A549 (cell line): ENCODE results near the gene TMEM170A. TPM values are rescaled to one million over a fixed set of nuclear protein-coding genes. Genes with fewer than 3 reads are reported as not detected.
A peak's percentile ranks its signal among the peaks of the same experiment; 100 is the strongest.
"Not testable (repeated sequence)": the region's sequence is repeated elsewhere in the genome, so short reads cannot be mapped to it uniquely, and the experiment has no call there.

ENCODE experiments used
- ATAC-seq, 2 experiments: fragments of 200-7000 bp in 1 of 2; fragments of >200 bp in 1 of 2; cut with Nextera tagmentation in 1 of 2; cut with Tn5 transposase in 1 of 2; 3 replicates each; pipeline versions ENCODE4 v1.8.0 to v1.9.1; 2018 to 2020; ENCODE audit warnings: mild to moderate bottlenecking in 1 of 2, moderate library complexity in 1 of 2
- CTCF ChIA-PET: fragments of 300-600 bp; sonication (Branson Sonifier 250); formaldehyde crosslinking; extraction: SDS; loops from one replicate; lab custom pipeline; 2021; ENCODE audit warnings: antibody characterized with exemption, inconsistent platforms; lab: Yijun Ruan, JAX
- POLR2A ChIA-PET: fragments of 350-600 bp; formaldehyde crosslinking; extraction: SDS; loops from one replicate; lab custom pipeline; 2021; ENCODE audit warnings: antibody characterized with exemption, inconsistent platforms; lab: Yijun Ruan, JAX
- DNase-seq, 2 experiments: peaks; one replicate each; pipeline versions ENCODE4 v3.0.0 to v3.0.0-alpha.2; 2011 to 2016; ENCODE audit warnings: low read depth in 1 of 2, low spot score in 1 of 2
- FAIRE-seq: peaks from 2 replicates; lab custom pipeline; 2011; peaks lifted over from hg19 to GRCh38; lab: Jason Lieb, UNC
- H3K27ac ChIP-seq, 2 experiments: fragments of >200 bp; sonication (Bioruptor Twin); formaldehyde crosslinking; 3 replicates each; pipeline ENCODE4 v1.5.1; 2016 to 2017
- H3K4me1 ChIP-seq: fragments of >200 bp; sonication (Bioruptor Twin); formaldehyde crosslinking; 3 replicates; pipeline ENCODE4 v1.6.1; 2016
- H3K4me2 ChIP-seq: fragments of >200 bp; sonication (Bioruptor Twin); formaldehyde crosslinking; 3 replicates; pipeline ENCODE4 v1.6.1; 2016
- H3K4me3 ChIP-seq: fragments of >200 bp; sonication (Bioruptor Twin); formaldehyde crosslinking; 3 replicates; pipeline ENCODE4 v1.5.1; 2016
- H3K9me3 ChIP-seq: fragments of >200 bp; sonication (Bioruptor Twin); formaldehyde crosslinking; 3 replicates; pipeline ENCODE4 v1.6.1; 2016
- ATOH8 ChIP-seq: fragments of 250-450 bp; sonication (Bioruptor Pico); IDR thresholded peaks from 2 replicates; pipeline ENCODE4 v1.5.0; 2020; ENCODE audit warnings: low read depth, mild to moderate bottlenecking, moderate library complexity
- CBX8 ChIP-seq: fragments of 200-600 bp; sonication (generic); IDR thresholded peaks from 2 replicates; pipeline ENCODE4 v1.6.1; 2016
- E2F6 ChIP-seq: IDR thresholded peaks from 2 replicates; pipeline ENCODE4 v1.6.1; 2012; ENCODE audit warnings: low read depth, borderline replicate concordance
- ELK1 ChIP-seq: fragments of 150-350 bp; IDR thresholded peaks from 2 replicates; pipeline ENCODE4 v1.6.1; 2014; ENCODE audit warnings: low read depth, mild to moderate bottlenecking, low read length
- FOSB ChIP-seq: fragments of 250-450 bp; sonication (Bioruptor Pico); IDR thresholded peaks from 2 replicates; pipeline ENCODE4 v1.5.0; 2020; ENCODE audit warnings: mild to moderate bottlenecking, moderate library complexity
- HDAC2 ChIP-seq: fragments of 200-600 bp; sonication (generic); IDR thresholded peaks from 2 replicates; pipeline ENCODE4 v1.6.1; 2016
- HOXB5 ChIP-seq: fragments of 250-450 bp; sonication (Bioruptor Pico); IDR thresholded peaks from 2 replicates; pipeline ENCODE4 v1.5.0; 2020; ENCODE audit warnings: mild to moderate bottlenecking, moderate library complexity
- KDM5A ChIP-seq: fragments of 200-600 bp; sonication (generic); IDR thresholded peaks from 2 replicates; pipeline ENCODE4 v1.6.1; 2016; ENCODE audit warnings: antibody characterized with exemption, mild to moderate bottlenecking
- MYC ChIP-seq: IDR thresholded peaks from 2 replicates; pipeline ENCODE4 v1.6.1; 2012; ENCODE audit warnings: mild to moderate bottlenecking, inconsistent platforms, low read length, improper control_type of control experiment, borderline replicate concordance
- NR3C1 ChIP-seq: fragments of >200 bp; sonication (Bioruptor Twin); formaldehyde crosslinking; IDR thresholded peaks from 3 replicates; pipeline ENCODE4 v1.6.1; 2017
- PHF8 ChIP-seq: fragments of 200-600 bp; sonication (generic); IDR thresholded peaks from 2 replicates; pipeline ENCODE4 v1.6.1; 2016; ENCODE audit warnings: low read depth, mild to moderate bottlenecking, antibody characterized with exemption, moderate library complexity, borderline replicate concordance
- POLR2A ChIP-seq: IDR thresholded peaks from 2 replicates; pipeline ENCODE4 v1.6.1; 2012; ENCODE audit warnings: mild to moderate bottlenecking, low read length
- RAD21 ChIP-seq, 2 experiments: fragments of >200 bp in 1 of 2; sonication (Bioruptor Twin) in 1 of 2; formaldehyde crosslinking in 1 of 2; IDR thresholded peaks in 1 of 2; conservative IDR thresholded peaks in 1 of 2; 2 replicates in 1 of 2; 3 replicates in 1 of 2; pipeline ENCODE4 v1.6.1; 2012 to 2018; ENCODE audit warnings: inconsistent platforms in 1 of 2
- RARB ChIP-seq: fragments of 250-450 bp; sonication (Bioruptor Pico); IDR thresholded peaks from 2 replicates; pipeline ENCODE4 v1.8.0; 2021; ENCODE audit warnings: mild to moderate bottlenecking, moderate library complexity
- RCOR1 ChIP-seq: fragments of 150-350 bp; IDR thresholded peaks from 2 replicates; pipeline ENCODE4 v1.6.1; 2014; ENCODE audit warnings: antibody characterized with exemption, low read length, low read depth
- RNF2 ChIP-seq: fragments of 200-600 bp; sonication (generic); IDR thresholded peaks from 2 replicates; pipeline ENCODE4 v1.6.1; 2016; ENCODE audit warnings: low read depth, mild to moderate bottlenecking, antibody characterized with exemption, moderate library complexity, borderline replicate concordance
- SMC3 ChIP-seq: fragments of >200 bp; sonication (Bioruptor Twin); formaldehyde crosslinking; IDR thresholded peaks from 3 replicates; pipeline ENCODE4 v1.6.1; 2018; ENCODE audit warnings: inconsistent platforms
- WGBS: methylation state at CpG from one replicate; pipeline ENCODE4 v1.1.6; 2017; ENCODE audit errors: missing lambda C conversion rate; 5-methylcytosine and 5-hydroxymethylcytosine counted together
- polyA plus RNA-seq, 4 experiments: library from polyadenylated mRNA; depleted of rRNA in 3 of 4; stranded (reverse); fragments of >200 nt; fragmentation: RNase III in 1 of 4; extraction: RNeasy Plus Mini Kit Qiagen cat#74134 plus additional on column Dnase treatment in 1 of 4; gene quantifications; 2 replicates in 3 of 4; 3 replicates in 1 of 4; pipeline ENCODE4 v1.2.3, GENCODE V29; 2011 to 2017
- TF ChIP-seq, protein P1 (sequence below): fragments of >200 bp; sonication (Bioruptor Twin); formaldehyde crosslinking; IDR thresholded peaks from 3 replicates; pipeline ENCODE4 v1.5.1; 2016

The TMEM170A gene
- polyA plus RNA-seq, 2 of the 4 experiments (the other 2 are of a cell fraction) = 13.9 to 21.7 TPM

GRCh38 chr16:75471723-75472633 is 7.5 kb upstream of the TMEM170A start:
- FAIRE-seq (peak; percentile 13), DNase-seq (peak; percentile 62 to 88), ATAC-seq (peak; percentile 97 to 98)
- H3K9me3 ChIP-seq = no peaks in the 10 kb centered on the region
- H3K4me2 ChIP-seq = no peak overlapping the region
- ChIA-PET POLR2A (interaction anchor here (1.6 kb wide), 1 partner anchor 45 kb away, joined by 4 read pairs; no protein-coding TSS in a partner anchor), CTCF (interaction anchor here (0.6 to 15.3 kb wide), 31 partner anchors 8 to 293 kb away, joined by 3 to 209 read pairs (median 5); partner anchors contain the start of genes CHST5, CHST6 and TMEM231)
- no peaks in the 10 kb centered on the region for H3K4me1 ChIP-seq
- no peak overlapping the region for H3K4me3 ChIP-seq
- TF ChIP-seq, protein P1, sequence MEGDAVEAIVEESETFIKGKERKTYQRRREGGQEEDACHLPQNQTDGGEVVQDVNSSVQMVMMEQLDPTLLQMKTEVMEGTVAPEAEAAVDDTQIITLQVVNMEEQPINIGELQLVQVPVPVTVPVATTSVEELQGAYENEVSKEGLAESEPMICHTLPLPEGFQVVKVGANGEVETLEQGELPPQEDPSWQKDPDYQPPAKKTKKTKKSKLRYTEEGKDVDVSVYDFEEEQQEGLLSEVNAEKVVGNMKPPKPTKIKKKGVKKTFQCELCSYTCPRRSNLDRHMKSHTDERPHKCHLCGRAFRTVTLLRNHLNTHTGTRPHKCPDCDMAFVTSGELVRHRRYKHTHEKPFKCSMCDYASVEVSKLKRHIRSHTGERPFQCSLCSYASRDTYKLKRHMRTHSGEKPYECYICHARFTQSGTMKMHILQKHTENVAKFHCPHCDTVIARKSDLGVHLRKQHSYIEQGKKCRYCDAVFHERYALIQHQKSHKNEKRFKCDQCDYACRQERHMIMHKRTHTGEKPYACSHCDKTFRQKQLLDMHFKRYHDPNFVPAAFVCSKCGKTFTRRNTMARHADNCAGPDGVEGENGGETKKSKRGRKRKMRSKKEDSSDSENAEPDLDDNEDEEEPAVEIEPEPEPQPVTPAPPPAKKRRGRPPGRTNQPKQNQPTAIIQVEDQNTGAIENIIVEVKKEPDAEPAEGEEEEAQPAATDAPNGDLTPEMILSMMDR = peak; percentile 82
- TF ChIP-seq RAD21 (conservative IDR thresholded peaks at IDR 0.05 in 1 of 2, IDR thresholded peaks at IDR 0.05 in 1 of 2) = peak; percentile 80 to 86
- TF ChIP-seq SMC3 = peak; percentile 74
- TF ChIP-seq PHF8 = no peak
- TF ChIP-seq, all 56 proteins: peak for 3
- H3K27ac ChIP-seq = no peak overlapping the region
- 12% methylated on average over 9 of the region's 10 CpGs for WGBS

GRCh38 chr16:75466760-75467159 is 2.3 kb upstream of the TMEM170A start:
- FAIRE-seq = no peak
- H3K27ac ChIP-seq = no peak overlapping the region
- H3K4me3 ChIP-seq = no peak overlapping the region
- H3K4me2 ChIP-seq = no peak overlapping the region
- no peak for DNase-seq
- H3K9me3 ChIP-seq = no peaks in the 10 kb centered on the region
- ChIA-PET POLR2A (no interaction called here), CTCF (interaction anchor here (1.9 to 15.3 kb wide), 5 partner anchors 10 to 268 kb away, joined by 6 to 209 read pairs (median 37); no protein-coding TSS in a partner anchor)
- H3K4me1 ChIP-seq = peaks cover 12% of the 10 kb centered on the region; the same call in 2 of the 3 replicates
- ATAC-seq = no peak
- no peak for TF ChIP-seq RARB (CRISPR knock-in tag)
- TF ChIP-seq ATOH8 (CRISPR knock-in tag) = no peak
- WGBS = 49% methylated on average over 2 of the region's 2 CpGs

DNA sequence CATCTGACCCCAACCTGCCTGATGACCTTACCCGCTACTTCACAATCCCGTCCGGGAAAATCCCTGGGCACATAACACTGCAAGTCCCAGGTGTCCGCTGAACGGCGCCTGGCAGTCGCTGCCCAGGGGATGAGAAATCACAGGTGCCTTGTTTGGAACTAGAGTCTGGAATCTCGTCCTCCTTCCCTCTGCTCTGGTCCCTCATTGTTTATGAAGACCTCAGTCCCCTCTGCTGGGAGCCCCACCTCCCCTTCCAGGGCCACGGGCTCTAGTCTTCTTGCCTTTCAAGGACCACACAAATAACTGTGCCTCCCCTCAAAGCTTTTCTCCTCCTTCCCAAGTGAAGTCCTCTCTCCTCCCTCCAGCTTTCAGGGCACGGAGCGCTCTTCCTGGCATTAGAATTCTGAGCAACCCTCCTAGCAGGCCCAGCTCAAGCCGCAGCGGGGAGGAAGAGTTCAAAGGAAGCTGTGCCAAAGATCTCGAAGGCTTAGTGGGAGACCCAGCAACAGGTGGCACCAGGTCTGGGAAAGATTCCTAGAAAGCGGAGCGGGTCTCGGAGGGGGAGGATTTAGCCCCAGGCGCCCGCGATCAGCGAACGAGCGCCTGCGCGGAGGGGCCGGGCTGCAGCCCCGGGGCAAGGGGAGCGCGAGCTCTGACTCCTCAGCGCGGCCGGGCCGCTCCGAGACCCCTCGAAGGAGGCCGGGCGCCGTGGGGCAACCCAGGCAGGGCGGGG is 934 bp downstream of the TMEM170A start:
- WGBS = 6% methylated on average over 15 of the region's 39 CpGs
- peak in 1 of 2 experiments; percentile 11 for DNase-seq
- peak; percentile 49 to 54 for ATAC-seq
- ChIA-PET POLR2A (interaction anchor here (0.9 to 1.2 kb wide), 2 partner anchors 30 to 53 kb away, joined by 3 to 8 read pairs; partner anchors contain the start of gene CFDP1), CTCF (interaction anchor here (0.6 to 15.3 kb wide), 17 partner anchors 8 to 268 kb away, joined by 3 to 209 read pairs (median 3); partner anchors contain the start of gene CHST6)
- H3K4me1 ChIP-seq = peaks cover 20% of the 10 kb centered on the region; the same call in 2 of the 3 replicates
- not testable (repeated sequence) for FAIRE-seq, H3K9me3 ChIP-seq
- peak overlapping the region; percentile 88 for H3K4me2 ChIP-seq
- peak overlapping the region; percentile 97 for H3K4me3 ChIP-seq
- H3K27ac ChIP-seq = peak overlapping the region; percentile 94 to 95

GRCh38 chr16:75462806-75463205 is 1.7 kb downstream of the TMEM170A start:
- FAIRE-seq = no peak
- ChIA-PET POLR2A (no interaction called here), CTCF (interaction anchor here (1.0 kb wide), 1 partner anchor 54 kb away, joined by 3 read pairs; no protein-coding TSS in a partner anchor)
- Histone ChIP-seq H3K27ac (peak overlapping the region in 1 of 2 experiments; percentile 95; a peak in 1 of 6 replicates), H3K4me2 (peak overlapping the region; percentile 88), H3K4me1 (peaks cover 20% of the 10 kb centered on the region; the same call in 2 of the 3 replicates), H3K9me3 (no peaks in the 10 kb centered on the region), H3K4me3 (peak overlapping the region; percentile 97)
- ATAC-seq = no peak
- 34% methylated on average over 2 of the region's 2 CpGs for WGBS
- no peak for DNase-seq
- TF ChIP-seq E2F6 = no peak
- no peak for TF ChIP-seq KDM5A
- no peak for TF ChIP-seq POLR2A
- no peak for TF ChIP-seq NR3C1
- no peak for TF ChIP-seq ELK1
- no peak for TF ChIP-seq RCOR1
- no peak for TF ChIP-seq RAD21 (conservative IDR thresholded peaks at IDR 0.05 in 1 of 2, IDR thresholded peaks at IDR 0.05 in 1 of 2)
- TF ChIP-seq RNF2 = no peak
- TF ChIP-seq CBX8 = no peak
- TF ChIP-seq, protein P1 = no peak
- no peak for TF ChIP-seq MYC
- TF ChIP-seq HDAC2 = no peak
- no peak for TF ChIP-seq HOXB5
- no peak for TF ChIP-seq FOSB (CRISPR knock-in tag)
